HL-60 (cell line): Measurements from ENCODE around the gene TARS1.

Experiments used
- DNase-seq, 2 experiments: peaks; one replicate each; pipeline ENCODE4 v3.0.0-alpha.2; 2010 to 2020; ENCODE audit warnings: low read depth in 1 of 2, low spot score in 1 of 2
- H3K27ac ChIP-seq: fragments of 250-450 bp; sonication (Bioruptor Pico); replicated peaks from 2 replicates; pipeline ENCODE4 v1.5.1; 2020; ENCODE audit warnings: mild to moderate bottlenecking, moderate library complexity
- H3K27me3 ChIP-seq: fragments of 250-450 bp; sonication (Bioruptor Pico); 2 replicates; pipeline ENCODE4 v1.5.1; 2021; ENCODE audit warnings: mild to moderate bottlenecking, moderate library complexity; ENCODE audit not compliant: insufficient read depth, poor library complexity, severe bottlenecking
- H3K4me3 ChIP-seq: replicated peaks from 2 replicates; pipeline ENCODE4 v1.5.1; 2011; ENCODE audit warnings: mild to moderate bottlenecking, control low read depth, low read length; ENCODE audit not compliant: insufficient read depth
- CTCF ChIP-seq: IDR thresholded peaks from one replicate; pipeline ENCODE4 v1.5.1; 2011; ENCODE audit warnings: low read length, control low read depth, inconsistent platforms; ENCODE audit not compliant: insufficient read depth
- GABPA ChIP-seq: IDR thresholded peaks from 2 replicates; pipeline ENCODE4 v1.6.1; 2012; ENCODE audit warnings: low read depth
- POLR2AphosphoS5 ChIP-seq: IDR thresholded peaks from 2 replicates; pipeline ENCODE4 v1.6.1; 2012; ENCODE audit warnings: low read depth
- REST ChIP-seq: IDR thresholded peaks from 2 replicates; pipeline ENCODE4 v1.6.1; 2012; ENCODE audit warnings: low read depth; ENCODE audit not compliant: insufficient replicate concordance
- SPI1 ChIP-seq: IDR thresholded peaks from 2 replicates; pipeline ENCODE4 v1.6.1; 2012; ENCODE audit warnings: low read depth, mild to moderate bottlenecking, borderline replicate concordance

The TARS1 gene

GRCh38 chr5:33482335-33482734, 41.6 kb downstream of the TARS1 start:
- DNase-seq, result no peak
- Histone ChIP-seq H3K27me3 (no peaks in the 10 kb centered on the region), H3K4me3 (no peak overlapping the region), H3K27ac (no peak overlapping the region)
- TF ChIP-seq GABPA (no peak), POLR2AphosphoS5 (no peak), CTCF (no peak), SPI1 (no peak), REST (no peak)

- Histone ChIP-seq H3K4me3 (no peak overlapping the region), H3K27me3 (no peaks in the 10 kb centered on the region), H3K27ac (no peak overlapping the region)
- DNase-seq, result no peak
- TF ChIP-seq CTCF (no peak), GABPA (no peak), SPI1 (no peak), REST (no peak), POLR2AphosphoS5 (no peak)
Measured at GRCh38 chr5:33487236-33487635, 46.5 kb downstream of the TARS1 start.

- TF ChIP-seq POLR2AphosphoS5, result no peak
- no peak for TF ChIP-seq CTCF
- TF ChIP-seq REST, result no peak
- no peak for TF ChIP-seq SPI1
- TF ChIP-seq GABPA, result no peak
- Histone ChIP-seq H3K27ac (no peak overlapping the region), H3K27me3 (no peaks in the 10 kb centered on the region), H3K4me3 (no peak overlapping the region)
- DNase-seq, result no peak
Measured at GRCh38 chr5:33488558-33489355, 48.0 kb downstream of the TARS1 start.
